NCI-H748 (cell line): ENCODE data around the gene FNBP1L.
A peak's percentile ranks its signal among the peaks of the same experiment; 100 is the strongest.

Experiments used
- DNase-seq: peaks from one replicate; lab custom pipeline; 2025; ENCODE audit not compliant: unreplicated experiment; lab: John Stamatoyannopoulos, UW

Gene FNBP1L

GRCh38 chr1:93588206-93588605 lies 140.3 kb downstream of the FNBP1L start:
- no peak for DNase-seq

- DNase-seq = no peak
Measured at GRCh38 chr1:93588955-93589354, 141.0 kb downstream of the FNBP1L start.

- DNase-seq = peak; percentile 44
Measured at GRCh38 chr1:93591291-93591675, 143.4 kb downstream of the FNBP1L start.

- DNase-seq = peak; percentile 96
Measured at GRCh38 chr1:93591676-93592550, 144.0 kb downstream of the FNBP1L start.

GRCh38 chr1:93592551-93592949 lies 144.6 kb downstream of the FNBP1L start:
- DNase-seq = no peak

- no peak for DNase-seq
Measured at GRCh38 chr1:93593854-93594602, 146.1 kb downstream of the FNBP1L start.

- DNase-seq = no peak
Measured at GRCh38 chr1:93594603-93594880, 146.6 kb downstream of the FNBP1L start.

- DNase-seq = no peak
Measured at GRCh38 chr1:93595266-93595665, 147.3 kb downstream of the FNBP1L start.

- DNase-seq = no peak
Measured at GRCh38 chr1:93595743-93596142, 147.8 kb downstream of the FNBP1L start.

- DNase-seq = no peak
Measured at GRCh38 chr1:93596329-93597089, 148.6 kb downstream of the FNBP1L start.

- no peak for DNase-seq
Measured at GRCh38 chr1:93597709-93598108, 149.8 kb downstream of the FNBP1L start.

- DNase-seq = no peak
Measured at GRCh38 chr1:93598396-93598795, 150.5 kb downstream of the FNBP1L start.

- DNase-seq = no peak
Measured at GRCh38 chr1:93598861-93599439, 151.0 kb downstream of the FNBP1L start.

- DNase-seq = no peak
Measured at GRCh38 chr1:93599479-93599878, 151.6 kb downstream of the FNBP1L start.

GRCh38 chr1:93600663-93601062 lies 152.7 kb downstream of the FNBP1L start:
- DNase-seq = no peak

GRCh38 chr1:93601686-93602085 lies 153.8 kb downstream of the FNBP1L start:
- DNase-seq = no peak

- no peak for DNase-seq
Measured at GRCh38 chr1:93602101-93602500, 154.2 kb downstream of the FNBP1L start.

GRCh38 chr1:93603106-93603505 lies 155.2 kb downstream of the FNBP1L start:
- DNase-seq = no peak

- DNase-seq = no peak
Measured at GRCh38 chr1:93603601-93604000, 155.7 kb downstream of the FNBP1L start.
